ENCODE results near the gene ENDOU. TPM values are rescaled to one million over a fixed set of nuclear protein-coding genes. Genes with fewer than 3 reads are reported as not detected.

ENDOU gene
- total RNA-seq, 1 experiment from 2014 or later = not detected

- TF ChIP-seq HMGA2 (CRISPR knock-in tag; IDR thresholded peaks at IDR 0.05) = no peak
- no peak for TF ChIP-seq SP1 (CRISPR knock-in tag; conservative IDR thresholded peaks at IDR 0.05)
- TF ChIP-seq ZNF121 (CRISPR knock-in tag; IDR thresholded peaks at IDR 0.05) = no peak
- no peak for TF ChIP-seq ETV6 (CRISPR knock-in tag; IDR thresholded peaks at IDR 0.05)
- TF ChIP-seq ZNF138 (CRISPR knock-in tag; conservative IDR thresholded peaks at IDR 0.05) = no peak
- no peak for TF ChIP-seq TCF7 (CRISPR knock-in tag; IDR thresholded peaks at IDR 0.05; ENCODE audit: low read depth)
These were observed 41.4 kb upstream of the ENDOU start (continued) for GRCh38 chr12:47766502-47767215.

- no peaks in the 10 kb centered on the region for H3K9me3 Mint-ChIP-seq
- H3K4me1 Mint-ChIP-seq = peaks cover 22% of the 10 kb centered on the region
- no peak overlapping the region for H3K27ac Mint-ChIP-seq
- no peak overlapping the region for H3K4me3 Mint-ChIP-seq
- DNase-seq (ENCODE audit: low spot score) (no peak), ATAC-seq (no peak)
- H3K36me3 Mint-ChIP-seq = no peaks in the 10 kb centered on the region
- H3K27me3 Mint-ChIP-seq (ENCODE audit: low read depth) = peaks cover 3% of the 10 kb centered on the region; the same call in 1 of the 2 replicates
- POLR2A ChIA-PET = interaction anchor here (0.5 kb wide), 1 partner anchor 78 kb away, joined by 4 read pairs; no protein-coding TSS in a partner anchor
- CTCF ChIA-PET = interaction anchor here (1.1 to 2.7 kb wide), 5 partner anchors 9 to 75 kb away, joined by 5 to 43 read pairs (median 13); partner anchors contain the start of gene SLC48A1
- TF ChIP-seq IRF1 (CRISPR knock-in tag; IDR thresholded peaks at IDR 0.05) (no peak), MLX (CRISPR knock-in tag; IDR thresholded peaks at IDR 0.05) (no peak), SOX15 (CRISPR knock-in tag; IDR thresholded peaks at IDR 0.05) (no peak), ZNF532 (CRISPR knock-in tag; IDR thresholded peaks at IDR 0.05; ENCODE audit: borderline replicate concordance) (no peak), ZNF281 (CRISPR knock-in tag; IDR thresholded peaks at IDR 0.05) (no peak), TEAD4 (CRISPR knock-in tag; IDR thresholded peaks at IDR 0.05) (no peak), TP53 (CRISPR knock-in tag; IDR thresholded peaks at IDR 0.05) (no peak), ZNF263 (CRISPR knock-in tag; IDR thresholded peaks at IDR 0.05; ENCODE audit: low read depth) (no peak), TEAD1 (CRISPR knock-in tag; IDR thresholded peaks at IDR 0.05) (no peak), ZNF219 (CRISPR knock-in tag; IDR thresholded peaks at IDR 0.05; ENCODE audit: borderline replicate concordance) (no peak), PRRX2 (CRISPR knock-in tag; IDR thresholded peaks at IDR 0.05) (no peak), AFF4 (CRISPR knock-in tag; IDR thresholded peaks at IDR 0.05; ENCODE audit: borderline replicate concordance) (no peak), CDX4 (CRISPR knock-in tag; IDR thresholded peaks at IDR 0.05; ENCODE audit: borderline replicate concordance) (no peak)
These were observed 38.4 kb upstream of the ENDOU start for GRCh38 chr12:47763481-47764346.
